Activated CD4-positive, CD25-positive, alpha-beta regulatory T cell treated with anti-CD3 and anti-CD28 coated beads, Interleukin-2, amount 50 U/mL, for 72 hours (primary cell): ENCODE results near the gene ARL9.
"Not testable (repeated sequence)": the region's sequence is repeated elsewhere in the genome, so short reads cannot be mapped to it uniquely, and the experiment has no call there.

Source experiments
- DNase-seq: peaks from one replicate; pipeline ENCODE4 v3.0.0; 2021

The ARL9 gene

GRCh38 chr4:56505269-56506130 lies at the start of gene ARL9:
ARL9 (plus strand) TSS chr4:56505791; CDS start chr4:56505863, 72 bp downstream.
- DNase-seq, result peak; percentile 55

- no peak for DNase-seq
Observed at GRCh38 chr4:56460085-56460484, 45.5 kb upstream of the ARL9 start.

DNA sequence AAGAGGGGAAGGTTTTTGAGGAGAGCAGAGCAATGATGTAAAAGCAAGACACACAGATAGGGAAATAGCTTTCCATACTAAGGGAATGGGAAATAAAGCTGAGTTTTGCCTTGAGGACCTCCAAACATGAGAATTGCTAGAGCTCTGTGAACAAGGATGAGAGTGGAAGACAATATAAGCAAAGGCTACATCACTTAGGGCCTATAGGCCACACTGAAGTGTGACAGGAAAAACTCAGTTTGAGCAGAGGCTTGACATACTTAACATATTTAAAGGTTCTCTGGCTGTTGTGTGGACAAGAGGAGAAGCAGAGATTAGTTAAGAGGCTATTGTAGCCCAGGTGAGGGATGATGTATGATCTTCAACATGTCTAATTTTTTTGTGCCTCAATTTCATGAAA lies 43.4 kb upstream of the ARL9 start:
- DNase-seq, result no peak

DNA sequence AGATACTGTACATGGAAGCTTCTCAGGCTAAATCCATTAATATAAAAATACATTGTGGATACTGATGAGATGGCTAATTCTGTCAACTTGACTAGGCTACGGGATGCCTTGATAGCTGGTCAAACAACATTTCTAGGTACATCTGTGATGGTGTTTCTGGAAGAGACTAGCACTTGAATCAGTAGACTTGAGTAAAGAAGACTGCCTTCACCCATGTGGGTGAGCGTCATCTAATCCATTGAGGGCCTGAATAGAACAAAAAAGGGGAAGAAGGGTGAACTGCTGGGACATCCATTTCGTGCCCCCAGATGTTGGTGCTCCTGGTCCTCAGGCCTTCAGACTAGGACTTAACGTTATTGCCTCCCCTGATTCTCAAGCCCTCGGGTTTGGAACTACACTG lies 41.9 kb upstream of the ARL9 start:
- DNase-seq, result no peak

GRCh38 chr4:56464581-56464980 lies 41.0 kb upstream of the ARL9 start:
- no peak for DNase-seq

DNA sequence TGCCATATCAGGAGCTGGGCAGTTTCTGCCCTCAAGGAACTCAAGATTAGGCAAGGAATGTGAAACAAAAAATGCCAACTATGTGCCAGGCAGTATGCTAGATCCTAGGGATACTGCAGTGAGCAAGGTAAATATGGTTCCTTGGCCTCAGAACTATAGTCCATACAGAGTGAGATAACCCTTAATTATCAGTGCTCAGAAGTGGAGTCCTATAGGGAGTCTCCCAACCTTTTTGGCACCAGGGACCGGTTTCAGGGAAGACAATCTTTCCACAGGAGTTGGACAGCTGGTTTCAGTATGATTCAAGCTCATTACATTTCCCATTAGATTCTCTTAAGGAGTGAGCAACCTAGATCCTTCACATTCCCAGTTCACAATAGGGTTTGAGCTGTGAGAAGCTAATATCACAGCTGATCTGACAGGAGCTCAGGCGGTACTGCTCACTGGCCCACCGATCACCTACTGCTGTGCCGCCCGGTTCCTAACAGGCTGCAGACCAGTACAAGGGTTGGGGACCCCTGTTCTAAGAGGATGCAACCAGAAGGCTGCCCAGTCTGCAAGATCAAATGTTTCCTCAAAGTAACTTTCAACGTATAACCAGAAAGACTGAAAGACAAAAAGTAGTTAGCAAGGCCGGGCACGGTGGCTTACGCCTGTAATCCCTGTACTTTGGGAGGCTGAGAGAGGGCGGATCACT lies 39.8 kb upstream of the ARL9 start:
- DNase-seq, result no peak

DNA sequence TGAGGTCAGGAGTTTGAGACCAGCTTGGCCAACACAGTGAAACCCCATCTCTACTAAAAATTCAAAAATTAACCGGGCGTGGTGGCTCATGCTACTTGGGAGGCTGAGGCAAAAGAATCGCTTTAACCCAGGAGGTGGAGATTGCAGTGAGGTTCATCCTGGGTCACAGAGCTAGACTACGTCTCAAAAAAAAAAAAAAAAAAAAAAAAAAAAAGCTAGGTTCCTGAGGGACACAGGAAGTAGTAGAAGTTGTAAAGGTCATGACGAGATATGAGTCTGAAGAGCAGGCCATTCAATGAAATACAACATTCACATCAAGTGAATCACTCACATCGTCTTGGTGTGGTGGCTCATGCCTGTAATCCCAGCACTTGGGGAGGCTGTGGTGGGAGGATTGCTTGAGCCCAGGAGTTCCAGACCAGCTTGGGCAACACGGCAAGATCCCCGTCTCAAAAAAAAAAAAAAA lies 39.3 kb upstream of the ARL9 start:
- not testable (repeated sequence) for DNase-seq

DNA sequence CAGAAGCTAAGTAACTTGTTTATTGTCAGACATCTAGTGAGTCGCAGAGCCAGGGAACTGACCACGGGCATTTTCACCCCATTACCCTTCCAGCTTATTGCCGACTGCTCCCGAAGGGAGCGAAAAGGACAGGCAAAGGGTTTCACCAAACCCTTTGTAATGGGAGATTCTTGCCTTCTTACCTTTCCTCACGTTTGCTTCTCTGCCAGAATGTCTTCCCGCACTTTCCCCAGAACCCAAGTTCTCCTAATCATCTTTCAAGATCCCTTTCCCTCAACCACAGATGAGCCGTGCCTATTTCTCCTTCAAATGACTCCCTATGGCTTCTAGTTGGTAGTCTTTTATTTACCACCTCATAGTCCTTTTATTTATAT lies 38.7 kb upstream of the ARL9 start:
- DNase-seq, result no peak

- peak; percentile 87 for DNase-seq
Observed at GRCh38 chr4:56467284-56468096, 38.1 kb upstream of the ARL9 start, which contains the start of gene SRP72. SRP72 (plus strand) TSS chr4:56467617; CDS start chr4:56467636, 19 bp downstream.

DNA sequence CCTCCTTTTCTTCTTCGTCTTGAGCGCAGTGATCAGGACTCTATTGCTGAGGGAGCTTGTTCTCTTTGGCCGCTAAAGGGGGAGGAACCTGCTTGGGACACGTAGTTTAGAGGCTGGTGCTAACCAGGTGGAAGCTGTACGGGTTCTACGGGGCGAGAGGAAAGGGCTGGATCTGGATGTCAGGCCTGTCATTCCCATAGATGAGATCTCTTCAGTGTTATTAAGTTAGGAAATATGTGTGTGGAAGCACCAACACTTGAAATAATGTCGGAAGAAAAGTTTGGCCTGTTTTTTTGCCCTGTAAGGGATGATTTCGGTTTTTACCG lies 37.5 kb upstream of the ARL9 start:
- peak; percentile 42 for DNase-seq

DNA sequence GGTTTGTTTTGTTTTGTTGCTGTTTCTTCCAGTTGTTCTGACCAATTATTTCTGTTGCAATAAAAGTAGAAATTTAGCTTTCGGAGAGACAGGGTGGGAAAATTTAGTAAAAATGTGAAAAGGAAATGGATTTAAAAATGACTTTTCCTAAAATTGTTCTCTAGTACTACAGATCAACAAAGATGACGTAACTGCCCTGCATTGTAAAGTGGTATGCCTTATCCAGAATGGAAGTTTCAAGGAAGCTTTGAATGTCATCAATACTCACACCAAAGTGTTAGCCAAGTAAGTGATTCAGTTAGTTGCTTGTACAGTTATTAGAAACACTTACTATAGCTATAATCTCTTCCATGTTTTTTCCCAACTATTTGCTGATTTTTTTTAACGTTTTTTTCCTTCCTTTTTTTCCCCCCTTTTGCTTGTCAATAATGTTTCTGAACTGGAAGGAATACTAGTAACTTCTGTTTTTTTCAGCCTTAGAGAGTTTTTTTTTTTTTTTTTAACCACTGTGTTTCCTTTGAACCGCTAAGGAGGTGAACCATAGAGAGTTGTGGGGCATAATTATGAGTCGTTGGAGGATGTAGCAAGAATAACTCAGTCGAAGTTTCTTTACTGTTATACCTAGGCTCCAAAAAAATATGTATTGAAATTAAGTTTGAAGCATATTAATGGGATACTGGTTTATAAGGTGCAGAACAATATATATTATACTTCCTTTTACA lies 35.9 kb upstream of the ARL9 start:
- DNase-seq, result no peak

DNA sequence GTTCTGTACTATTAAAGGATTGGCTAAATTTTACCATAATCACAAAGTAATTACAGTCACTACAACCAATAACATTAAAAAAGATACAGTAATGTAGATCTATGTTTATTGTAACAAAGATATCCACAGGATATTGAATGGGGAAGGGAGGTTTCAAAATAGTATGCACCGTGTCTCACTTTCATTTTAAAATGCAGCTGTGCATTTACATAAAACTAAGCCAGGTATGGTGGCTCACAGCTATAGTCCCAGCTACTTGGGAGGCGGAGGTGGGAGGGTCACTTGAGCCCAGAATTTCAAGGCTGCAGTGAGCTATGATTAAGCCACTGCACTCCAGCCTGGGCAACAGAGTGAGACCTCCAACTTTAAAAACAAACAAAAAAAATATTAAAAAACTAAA lies 29.7 kb upstream of the ARL9 start:
- DNase-seq, result no peak

DNA sequence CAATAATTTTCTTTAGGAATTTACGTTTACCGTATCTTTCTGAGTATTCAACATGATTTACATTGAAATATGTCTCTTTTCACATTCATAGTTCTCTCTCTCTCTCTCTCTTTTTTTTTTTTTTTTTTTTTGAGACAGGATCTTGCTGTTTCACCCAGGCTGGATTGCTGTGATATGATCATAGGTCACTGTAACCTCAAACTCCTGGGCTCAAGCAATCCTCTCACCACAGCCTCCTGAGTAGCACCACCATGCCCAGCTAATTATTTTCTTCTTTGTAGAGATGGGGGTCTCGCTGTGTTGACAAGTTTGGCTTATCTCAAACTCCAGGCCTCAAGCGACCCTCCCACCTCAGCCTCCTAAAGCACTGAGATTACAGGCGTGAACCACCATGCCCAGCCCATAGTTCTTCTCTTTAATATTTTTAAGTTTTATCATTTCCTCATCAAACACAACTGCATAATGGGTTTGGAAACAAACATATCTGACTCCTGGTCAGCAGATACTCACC lies 28.3 kb upstream of the ARL9 start:
- DNase-seq, result no peak

GRCh38 chr4:56480691-56481090 lies 24.9 kb upstream of the ARL9 start:
- no peak for DNase-seq

DNA sequence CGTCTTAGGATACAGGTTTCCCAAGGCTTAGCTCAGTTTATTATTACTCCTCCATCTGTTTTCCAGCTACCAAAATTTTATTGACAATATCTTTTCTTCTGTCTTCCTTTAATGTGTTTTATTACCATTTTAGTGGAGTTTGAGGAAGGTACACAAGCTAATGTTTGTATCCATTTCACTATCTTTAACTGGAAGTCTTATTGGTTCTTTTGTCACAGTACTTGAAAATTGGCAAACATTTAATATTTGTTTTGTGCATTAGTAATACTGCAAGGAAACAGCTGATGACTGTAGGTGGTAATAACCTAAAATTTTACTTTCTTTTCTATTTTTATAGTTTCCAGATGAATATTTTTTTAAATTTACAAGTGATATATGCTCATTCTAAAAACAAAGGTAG lies 9.3 kb upstream of the ARL9 start:
- DNase-seq, result no peak

GRCh38 chr4:56511098-56511497 lies 5.5 kb downstream of the ARL9 start:
- DNase-seq, result no peak

GRCh38 chr4:56512166-56512565 lies 6.6 kb downstream of the ARL9 start:
- no peak for DNase-seq

DNA sequence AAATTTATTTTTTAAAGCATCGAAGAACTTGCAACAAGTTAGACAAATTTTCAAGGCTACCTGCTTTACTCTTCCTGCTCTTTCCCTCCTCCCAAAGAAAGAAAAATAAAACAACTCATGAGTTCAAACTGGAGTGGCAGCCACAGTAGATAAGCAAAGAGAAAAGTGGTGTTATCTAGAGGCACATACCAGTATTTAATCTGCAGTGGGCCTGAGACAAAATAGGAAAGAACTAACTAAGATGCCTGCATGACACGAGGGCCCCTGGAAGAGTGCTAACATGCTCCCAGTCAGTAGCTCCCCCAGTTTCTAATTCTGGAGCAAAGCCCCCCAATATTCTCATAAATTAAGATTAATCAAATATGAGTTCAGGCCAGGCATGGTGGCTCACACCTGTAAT lies 7.9 kb downstream of the ARL9 start:
- no peak for DNase-seq

DNA sequence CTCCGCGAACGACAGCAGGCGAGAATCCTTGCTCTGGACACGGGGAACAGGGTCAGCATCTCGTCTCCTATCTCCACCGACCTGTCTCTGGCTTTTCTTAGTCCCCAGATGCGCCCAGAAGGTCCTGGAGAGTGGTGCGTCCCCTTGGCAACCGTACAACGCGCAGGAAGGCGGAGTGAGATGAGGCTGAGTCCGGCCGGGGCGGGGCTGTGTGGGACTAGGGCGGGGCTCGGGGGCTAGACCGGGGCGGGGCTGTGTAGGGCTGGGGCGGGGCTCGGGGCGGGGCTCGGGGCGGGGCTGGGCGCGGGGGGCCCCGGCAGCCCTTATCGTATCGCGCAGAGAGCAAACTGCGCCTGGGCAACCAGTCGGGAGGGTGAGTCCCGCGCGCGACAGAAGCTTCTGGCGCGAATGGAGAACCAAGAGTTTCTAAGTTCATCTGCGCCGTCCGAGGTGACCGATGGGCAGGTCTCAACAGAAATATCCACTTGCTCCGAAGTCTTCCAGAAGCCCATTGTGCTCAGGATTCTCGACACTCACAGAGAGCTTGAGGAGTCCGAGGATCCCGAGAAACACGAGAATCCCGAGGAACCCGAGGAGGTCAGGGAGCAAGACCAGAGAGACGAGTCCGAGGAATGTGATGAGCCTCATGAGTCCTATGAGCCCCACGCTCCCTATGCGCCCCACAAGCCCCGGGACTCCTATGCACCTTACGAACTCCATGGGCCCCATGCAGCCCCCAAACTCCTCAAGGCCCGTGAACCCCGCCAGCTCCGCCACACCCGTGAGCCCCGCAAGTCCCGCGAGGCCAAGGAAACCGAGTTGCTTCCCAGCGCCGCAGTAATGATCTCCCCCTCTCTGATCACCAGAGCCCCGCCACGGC lies 24.9 kb downstream of the ARL9 start:
- peak; percentile 73 for DNase-seq

DNA sequence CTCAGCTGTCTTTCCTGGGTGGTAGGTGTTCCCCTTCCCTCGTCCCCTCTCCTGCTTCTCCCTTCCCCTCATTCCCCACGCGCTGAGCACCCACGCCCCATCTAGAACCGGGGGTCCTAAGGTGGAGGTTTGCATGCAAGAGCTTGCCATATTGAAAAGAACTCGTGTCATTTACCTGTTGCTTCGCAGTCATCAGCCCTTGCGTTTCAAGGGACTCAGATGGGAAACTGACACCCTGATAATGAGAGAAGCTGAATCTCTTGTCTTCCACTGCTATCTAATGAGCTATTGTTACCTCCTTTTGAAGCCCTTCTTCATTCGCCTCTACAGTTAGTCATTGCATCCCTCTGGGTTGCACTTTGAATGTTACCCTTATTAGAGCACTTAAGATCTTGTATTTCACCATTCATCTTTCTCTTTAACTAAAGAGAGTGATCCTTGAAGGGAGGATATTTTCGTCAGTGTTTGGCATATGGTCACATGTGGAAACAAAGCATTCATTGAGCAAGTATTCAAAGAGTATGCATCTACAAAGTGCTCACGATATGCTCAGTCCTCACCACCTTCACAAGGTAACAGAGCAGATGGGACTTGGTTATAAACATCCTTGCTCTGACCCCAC lies 25.7 kb downstream of the ARL9 start:
- no peak for DNase-seq

- no peak for DNase-seq
Observed at GRCh38 chr4:56531823-56532222, 26.2 kb downstream of the ARL9 start.
